IMR-90 (cell line): ENCODE data around the gene PLXND1. TPM values are rescaled to one million over a fixed set of nuclear protein-coding genes. Genes with fewer than 3 reads are reported as not detected.

ENCODE experiments used
- ATAC-seq: fragments of 200-7000 bp; cut with Tn5 transposase; 2 replicates; pipeline ENCODE4 v1.9.1; 2020; ENCODE audit warnings: low read depth, mild to moderate bottlenecking, moderate library complexity
- BruUV-seq: library from RNA; stranded (reverse); fragments of 400-500 nt; replicated peaks from 2 replicates; lab custom pipeline; 2021; lab: Mats Ljungman, UMichigan
- CTCF ChIA-PET: fragments of 300-600 bp; formaldehyde crosslinking; extraction: SDS; loops from one replicate; lab custom pipeline; 2021; ENCODE audit warnings: antibody characterized with exemption; lab: Yijun Ruan, JAX
- POLR2A ChIA-PET: fragments of 300-600 bp; sonication (Branson Sonifier 250); formaldehyde crosslinking; loops from one replicate; lab custom pipeline; 2022; ENCODE audit warnings: antibody characterized with exemption; ENCODE audit not compliant: unreplicated experiment; lab: Charles Lee
- DNase-seq: peaks from one replicate; pipeline ENCODE4 v3.0.0; 2013
- H2AFZ ChIP-seq: replicated peaks from 2 replicates; pipeline ENCODE3; 2013; ENCODE audit warnings: low read length, mild to moderate bottlenecking; ENCODE audit not compliant: poor library complexity
- H2AK5ac ChIP-seq: 2 replicates; pipeline ENCODE4 v1.6.1; 2013; ENCODE audit warnings: low read depth, low read length, inconsistent platforms
- H2AK9ac ChIP-seq: replicated peaks from 2 replicates; pipeline ENCODE3; 2013; ENCODE audit warnings: mild to moderate bottlenecking, low read depth, low read length, moderate library complexity; ENCODE audit not compliant: poor library complexity
- H2BK120ac ChIP-seq: 2 replicates; pipeline ENCODE4 v1.6.1; 2013; ENCODE audit warnings: low read depth, low read length, inconsistent platforms
- H2BK15ac ChIP-seq: 3 replicates; pipeline ENCODE4 v1.6.1; 2013; ENCODE audit warnings: low read depth, low read length, inconsistent platforms
- H2BK20ac ChIP-seq: 2 replicates; pipeline ENCODE4 v1.6.1; 2013; ENCODE audit warnings: low read depth, mild to moderate bottlenecking, inconsistent platforms, low read length, moderate library complexity
- H2BK5ac ChIP-seq: 2 replicates; pipeline ENCODE4 v1.6.1; 2013; ENCODE audit warnings: mild to moderate bottlenecking, low read depth, low read length, inconsistent platforms; ENCODE audit not compliant: poor library complexity, severe bottlenecking
- H3K14ac ChIP-seq: replicated peaks from 2 replicates; pipeline ENCODE4 v1.6.1; 2013; ENCODE audit warnings: low read depth, low read length, inconsistent platforms
- H3K18ac ChIP-seq: 2 replicates; pipeline ENCODE4 v1.6.1; 2013; ENCODE audit warnings: low read depth, low read length, control low read depth
- H3K23ac ChIP-seq: 2 replicates; pipeline ENCODE4 v1.6.1; 2013; ENCODE audit warnings: low read depth, low read length, inconsistent platforms
- H3K27ac ChIP-seq: 2 replicates; pipeline ENCODE4 v1.5.1; 2013; ENCODE audit warnings: mild to moderate bottlenecking, control low read depth, low read length; ENCODE audit not compliant: insufficient read depth
- H3K27me3 ChIP-seq: 2 replicates; pipeline ENCODE4 v1.6.1; 2013; ENCODE audit warnings: low read length; ENCODE audit not compliant: control insufficient read depth, insufficient read depth
- H3K36me3 ChIP-seq: 2 replicates; pipeline ENCODE4 v1.6.1; 2013; ENCODE audit warnings: low read length, mixed read lengths; ENCODE audit not compliant: control insufficient read depth, insufficient read depth
- H3K4ac ChIP-seq: 2 replicates; pipeline ENCODE4 v1.6.1; 2013; ENCODE audit warnings: low read depth, low read length, inconsistent platforms
- H3K4me1 ChIP-seq: 2 replicates; pipeline ENCODE4 v1.6.1; 2013; ENCODE audit warnings: low read length, mixed read lengths; ENCODE audit not compliant: control insufficient read depth, insufficient read depth
- H3K4me2 ChIP-seq: 2 replicates; pipeline ENCODE4 v1.6.1; 2013; ENCODE audit warnings: low read depth, mild to moderate bottlenecking, control low read depth, low read length, moderate library complexity
- H3K4me3 ChIP-seq: 2 replicates; pipeline ENCODE4 v1.5.1; 2013; ENCODE audit warnings: low read depth, mild to moderate bottlenecking, control low read depth, low read length, moderate library complexity; ENCODE audit not compliant: insufficient read depth
- H3K56ac ChIP-seq: 2 replicates; pipeline ENCODE4 v1.6.1; 2013; ENCODE audit warnings: low read length, inconsistent platforms; ENCODE audit not compliant: insufficient read depth; ENCODE audit errors: extremely low read depth
- H3K79me1 ChIP-seq, 2 experiments: 2 replicates each; pipeline ENCODE4 v1.6.1; 2013; ENCODE audit warnings: low read length in 2 of 2, inconsistent platforms in 1 of 2, low read depth in 1 of 2
- H3K9ac ChIP-seq: 2 replicates; pipeline ENCODE4 v1.6.1; 2013; ENCODE audit warnings: low read depth, low read length, control low read depth
- H3K9me1 ChIP-seq: 2 replicates; pipeline ENCODE4 v1.6.1; 2013; ENCODE audit warnings: low read length, inconsistent platforms; ENCODE audit not compliant: insufficient read depth
- H3K9me3 ChIP-seq: 2 replicates; pipeline ENCODE4 v1.6.1; 2013; ENCODE audit warnings: low read length; ENCODE audit not compliant: control insufficient read depth, insufficient read depth
- H4K20me1 ChIP-seq: 2 replicates; pipeline ENCODE4 v1.6.1; 2013; ENCODE audit warnings: low read length, inconsistent platforms; ENCODE audit not compliant: insufficient read depth
- H4K5ac ChIP-seq: 2 replicates; pipeline ENCODE4 v1.6.1; 2013; ENCODE audit warnings: mild to moderate bottlenecking, low read depth, low read length, control low read depth
- H4K8ac ChIP-seq, 2 experiments: 2 replicates each; pipeline ENCODE4 v1.6.1; 2013; ENCODE audit warnings: low read depth in 2 of 2, low read length in 2 of 2, control low read depth in 1 of 2, inconsistent platforms in 1 of 2
- H4K91ac ChIP-seq: 2 replicates; pipeline ENCODE4 v1.6.1; 2013; ENCODE audit warnings: low read depth, low read length, inconsistent platforms; ENCODE audit not compliant: insufficient read depth
- ELK1 ChIP-seq: fragments of 150-350 bp; IDR thresholded peaks from 2 replicates; pipeline ENCODE4 v1.6.1; 2016; ENCODE audit warnings: low read depth, mild to moderate bottlenecking, low read length, moderate library complexity, borderline replicate concordance
- USF2 ChIP-seq: fragments of 150-350 bp; IDR thresholded peaks from 2 replicates; pipeline ENCODE4 v1.6.1; 2017; ENCODE audit warnings: mild to moderate bottlenecking, antibody characterized with exemption, low read length, low read depth
- WGBS, 2 experiments: methylation state at CpG; one replicate each; pipeline versions ENCODE4 v1.1.5 to v1.1.7; 2013; ENCODE audit warnings: missing lambda C conversion rate in 2 of 2; ENCODE audit not compliant: insufficient read length in 1 of 2; ENCODE audit errors: extremely low coverage in 2 of 2; 5-methylcytosine and 5-hydroxymethylcytosine counted together
- dilution Hi-C: fragments of 300-500 bp; cut with HindIII; formaldehyde crosslinking; loops from one replicate; pipeline ENCODE4 v1.14.3; 2018; ENCODE audit warnings: low sequenced_read_pairs; ENCODE audit not compliant: unreplicated experiment
- in situ Hi-C: fragments of 300-500 bp; cut with MboI; formaldehyde crosslinking; loops from 3 replicates; pipeline ENCODE4 v1.14.3; 2019; ENCODE audit warnings: low sequenced_read_pairs, inconsistent platforms, mixed read lengths
- intact Hi-C: fragments of 100-400 bp; cut with micrococcal nuclease; formaldehyde crosslinking; loops from 2 replicates; pipeline ENCODE4 v1.10.0; 2022
- polyA plus RNA-seq, 3 experiments: library from polyadenylated mRNA; depleted of rRNA; stranded (reverse); fragments of >200 nt; gene quantifications; 2 replicates each; pipeline ENCODE4 v1.2.3, GENCODE V29; 2012; ENCODE audit warnings: low replicate concordance in 1 of 3
- total RNA-seq: library from RNA; depleted of rRNA; stranded (reverse); fragments of >200 nt; gene quantifications from 2 replicates; pipeline ENCODE4 v1.2.3, GENCODE V29; 2012

The PLXND1 gene
- total and polyA plus RNA-seq, 2 of the 4 experiments (the other 2 are of a cell fraction) = 19.2 to 67.1 TPM

DNA sequence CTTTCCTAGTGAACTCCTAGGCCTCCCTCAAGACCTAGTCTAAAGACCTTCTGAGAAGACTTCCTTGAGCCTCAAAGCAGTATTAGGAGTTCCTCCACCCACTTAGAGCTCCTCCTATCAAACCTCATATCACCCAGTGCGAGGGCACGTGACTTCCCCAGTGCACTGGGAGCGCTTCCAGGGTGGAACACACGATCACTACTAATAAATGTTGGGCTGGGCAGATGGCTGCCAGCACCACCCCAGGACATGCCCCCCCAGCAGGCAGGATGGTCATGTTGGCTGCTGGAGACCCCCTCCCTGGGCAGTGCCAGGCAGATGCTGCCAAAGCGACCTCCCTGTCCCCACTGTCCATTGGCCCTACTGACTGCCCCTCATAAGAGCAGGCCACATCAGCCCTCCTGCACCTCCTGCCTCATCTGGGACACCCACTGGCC lies 8.5 kb upstream of the PLXND1 start:
- CTCF ChIA-PET = no interaction called here
- H2BK20ac ChIP-seq = no peak overlapping the region
- intact Hi-C loops = no loop called here
- H3K14ac ChIP-seq = no peak overlapping the region
- no peak overlapping the region for H2BK120ac ChIP-seq
- TF ChIP-seq USF2 = 0 out of 2 replicates have a peak, but pooled peaks have one; percentile 10
- TF ChIP-seq ELK1 = no peak
- no peak overlapping the region for H4K91ac ChIP-seq
- no peak overlapping the region for H2BK15ac ChIP-seq
- no peak overlapping the region for H3K23ac ChIP-seq
- WGBS, 2 experiments = no CpG with 5 or more reads among the region's 5 CpGs
- no peak overlapping the region for H2BK5ac ChIP-seq
- no peaks in the 10 kb centered on the region for H3K36me3 ChIP-seq
- no peaks in the 10 kb centered on the region for H4K20me1 ChIP-seq
- no peak overlapping the region for H4K8ac ChIP-seq
- H3K4me3 ChIP-seq = no peak overlapping the region
- H3K18ac ChIP-seq = no peak overlapping the region
- no peaks in the 10 kb centered on the region for H3K9me3 ChIP-seq
- H3K27ac ChIP-seq = no peak overlapping the region
- no peak overlapping the region for H3K56ac ChIP-seq
- no peak overlapping the region for H2AK9ac ChIP-seq
- dilution Hi-C loops = no loop called here
- H3K4ac ChIP-seq = no peak overlapping the region
- H3K4me1 ChIP-seq = peaks cover 14% of the 10 kb centered on the region
- no peaks in the 10 kb centered on the region; a peak in 1 of 4 replicates for H3K79me1 ChIP-seq
- POLR2A ChIA-PET = no interaction called here
- no peak overlapping the region for H3K4me2 ChIP-seq
- peak overlapping the region; percentile 37; the same call in 1 of the 2 replicates for H2AK5ac ChIP-seq
- no peak overlapping the region for H4K5ac ChIP-seq
- peaks cover 16% of the 10 kb centered on the region for H3K9me1 ChIP-seq
- no peak for DNase-seq
- ATAC-seq = no peak
- in situ Hi-C loops = loop anchor here (25.0 kb wide), 1 partner anchor 228 kb away; no protein-coding TSS in a partner anchor
- H2AFZ ChIP-seq = no peak overlapping the region
- no TSS peak for BruUV-seq
- no peaks in the 10 kb centered on the region for H3K27me3 ChIP-seq
- no peak overlapping the region for H3K9ac ChIP-seq
